Upper lobe of right lung (tissue), 1 donor: ENCODE results near the gene ZCRB1. TPM values are rescaled to one million over a fixed set of nuclear protein-coding genes. Genes with fewer than 3 reads are reported as not detected.

ENCODE experiments used
- ATAC-seq: fragments of 200-7000 bp; cut with Tn5 transposase; one replicate; pipeline ENCODE4 v1.9.1; 2020; ENCODE audit warnings: mild to moderate bottlenecking, moderate library complexity
- DNase-seq: peaks from one replicate; pipeline ENCODE4 v3.0.0-alpha.2; 2020
- H3K27ac ChIP-seq: fragments of 200-600 bp; one replicate; pipeline ENCODE4 v1.8.0; 2022
- H3K27me3 ChIP-seq: fragments of 200-600 bp; one replicate; pipeline ENCODE4 v1.8.0; 2022; ENCODE audit warnings: mild to moderate bottlenecking
- H3K36me3 ChIP-seq: fragments of 200-600 bp; one replicate; pipeline ENCODE4 v1.8.0; 2022
- H3K4me1 ChIP-seq: fragments of 200-600 bp; one replicate; pipeline ENCODE4 v1.8.0; 2022
- H3K4me3 ChIP-seq: fragments of 200-600 bp; one replicate; pipeline ENCODE4 v1.8.0; 2022; ENCODE audit warnings: mild to moderate bottlenecking
- H3K9me3 ChIP-seq: fragments of 200-600 bp; one replicate; pipeline ENCODE4 v1.8.0; 2022
- intact Hi-C: fragments of 100-400 bp; cut with DNase I; formaldehyde crosslinking; loops from one replicate; pipeline ENCODE4 v1.11.0; 2022
- long read RNA-seq: library from polyadenylated mRNA; unstranded; transcript quantifications from one replicate; pipeline ENCODE4 v2.0.0, GENCODE V29; 2021
- total RNA-seq: library from RNA; stranded (reverse); fragmentation: NEBNext Ultra II Directional; extraction: Animal tissue kit (Norgen Biotek cat#: 25700); gene quantifications from one replicate; pipeline ENCODE4 v1.2.1, GENCODE V29; 2021
- TF ChIP-seq, protein P1 (sequence below): fragments of 200-600 bp; IDR thresholded peaks from one replicate; pipeline ENCODE4 v1.8.0; 2022; ENCODE audit warnings: antibody characterized with exemption
- donor health status: DM: no; HTN: yes; CAD: no; lungs with severe emphysema.

The ZCRB1 gene, protein sequence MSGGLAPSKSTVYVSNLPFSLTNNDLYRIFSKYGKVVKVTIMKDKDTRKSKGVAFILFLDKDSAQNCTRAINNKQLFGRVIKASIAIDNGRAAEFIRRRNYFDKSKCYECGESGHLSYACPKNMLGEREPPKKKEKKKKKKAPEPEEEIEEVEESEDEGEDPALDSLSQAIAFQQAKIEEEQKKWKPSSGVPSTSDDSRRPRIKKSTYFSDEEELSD
- total RNA-seq = 36.2 TPM
- long read RNA-seq, transcript ZCRB1-201 (8 exons, 1,827 nt) = major isoform, 17 of 29 reads
- long read RNA-seq, partial matches to known transcripts = 12 of 29 reads
- long read RNA-seq, other reads (novel, unspliced or antisense) = 0 of 29 reads

DNA sequence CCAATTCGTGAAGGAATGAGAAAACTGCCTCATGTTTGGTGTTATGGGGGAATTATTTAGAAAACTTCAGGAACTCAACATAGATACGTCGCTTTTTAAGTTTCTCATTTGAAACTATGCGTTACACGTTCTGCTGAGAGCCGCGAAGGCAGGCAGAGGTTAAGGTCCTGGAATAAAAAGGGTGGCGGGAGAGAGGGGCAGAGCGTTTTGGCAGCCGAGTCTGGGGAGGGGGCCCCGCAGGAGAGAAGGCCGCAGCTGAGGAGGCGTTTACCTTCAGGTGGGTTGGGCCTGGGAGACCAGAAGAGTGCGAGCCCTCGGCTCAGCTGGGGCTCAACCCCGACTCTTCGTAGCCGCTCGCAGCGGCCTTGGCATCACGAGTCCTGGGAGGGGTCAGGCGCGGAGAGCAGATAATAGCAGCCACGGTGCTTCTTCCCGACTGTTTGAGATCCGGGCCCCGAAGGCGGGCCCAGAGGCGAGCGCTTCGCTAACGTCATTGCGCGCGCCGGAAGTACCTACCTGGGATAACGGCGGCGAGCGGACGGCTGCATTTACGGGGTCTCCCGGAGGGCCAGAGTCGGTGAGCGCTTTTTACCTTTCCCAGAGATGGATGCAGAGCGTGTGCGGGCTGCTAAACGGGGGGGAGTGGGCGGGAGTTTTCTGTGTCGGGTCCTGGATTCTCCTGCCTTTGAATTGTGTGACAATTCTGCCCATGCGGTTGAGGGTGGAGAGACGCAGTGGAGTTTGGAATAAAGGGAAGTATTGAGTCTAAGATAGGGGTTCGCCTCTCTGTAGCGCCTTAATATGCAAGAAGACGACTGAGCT, at the start of gene ZCRB1, which contains the start of gene PPHLN1:
Gene ZCRB1 (minus strand): TSS at position 442 of the 822 bp plus-strand sequence. CDS start 1,992 bp downstream, outside the sequence.
Gene PPHLN1 (plus strand): TSS at position 515 of the 822 bp plus-strand sequence. CDS start 9,736 bp downstream, outside the sequence.
- H3K36me3 ChIP-seq = peaks cover 19% of the 10 kb centered on the region
- peaks cover 28% of the 10 kb centered on the region for H3K4me1 ChIP-seq
- H3K27ac ChIP-seq = peak within 1 kb of the TSS; percentile 89
- TF ChIP-seq, protein P1, sequence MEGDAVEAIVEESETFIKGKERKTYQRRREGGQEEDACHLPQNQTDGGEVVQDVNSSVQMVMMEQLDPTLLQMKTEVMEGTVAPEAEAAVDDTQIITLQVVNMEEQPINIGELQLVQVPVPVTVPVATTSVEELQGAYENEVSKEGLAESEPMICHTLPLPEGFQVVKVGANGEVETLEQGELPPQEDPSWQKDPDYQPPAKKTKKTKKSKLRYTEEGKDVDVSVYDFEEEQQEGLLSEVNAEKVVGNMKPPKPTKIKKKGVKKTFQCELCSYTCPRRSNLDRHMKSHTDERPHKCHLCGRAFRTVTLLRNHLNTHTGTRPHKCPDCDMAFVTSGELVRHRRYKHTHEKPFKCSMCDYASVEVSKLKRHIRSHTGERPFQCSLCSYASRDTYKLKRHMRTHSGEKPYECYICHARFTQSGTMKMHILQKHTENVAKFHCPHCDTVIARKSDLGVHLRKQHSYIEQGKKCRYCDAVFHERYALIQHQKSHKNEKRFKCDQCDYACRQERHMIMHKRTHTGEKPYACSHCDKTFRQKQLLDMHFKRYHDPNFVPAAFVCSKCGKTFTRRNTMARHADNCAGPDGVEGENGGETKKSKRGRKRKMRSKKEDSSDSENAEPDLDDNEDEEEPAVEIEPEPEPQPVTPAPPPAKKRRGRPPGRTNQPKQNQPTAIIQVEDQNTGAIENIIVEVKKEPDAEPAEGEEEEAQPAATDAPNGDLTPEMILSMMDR = no peak
- DNase-seq (peak; percentile 92), ATAC-seq (peak; percentile 97)
- H3K4me3 ChIP-seq = peak within 1 kb of the TSS; percentile 86
- intact Hi-C loops = no loop called here
- H3K9me3 ChIP-seq = no peaks in the 10 kb centered on the region
- H3K27me3 ChIP-seq = no peaks in the 10 kb centered on the region

DNA sequence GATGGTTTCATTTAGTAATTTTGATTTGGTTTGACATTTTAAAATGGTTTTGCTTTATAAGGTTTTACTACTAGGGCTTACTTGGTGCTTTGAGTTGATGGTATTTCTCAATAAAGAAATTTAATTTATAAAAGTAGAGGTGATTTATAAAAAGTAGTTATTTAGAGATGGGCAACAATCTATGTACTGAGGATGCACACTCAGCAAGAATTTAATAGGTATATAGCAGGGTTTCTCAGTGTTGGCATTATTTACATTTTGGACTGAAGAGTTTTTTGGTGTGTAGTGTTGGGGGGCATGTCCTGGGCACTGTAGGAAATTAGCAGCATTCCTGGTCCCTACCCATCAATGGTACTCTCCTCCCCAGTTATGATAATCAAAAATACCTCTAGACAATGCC, 47.8 kb upstream of the ZCRB1 start:
- DNase-seq (no peak), ATAC-seq (no peak)
- Histone ChIP-seq H3K9me3 (no peaks in the 10 kb centered on the region), H3K4me3 (no peak overlapping the region), H3K27me3 (no peaks in the 10 kb centered on the region), H3K36me3 (peaks cover 29% of the 10 kb centered on the region), H3K4me1 (no peaks in the 10 kb centered on the region), H3K27ac (no peak overlapping the region)
- TF ChIP-seq, protein P1 = no peak
- intact Hi-C loops = no loop called here

DNA sequence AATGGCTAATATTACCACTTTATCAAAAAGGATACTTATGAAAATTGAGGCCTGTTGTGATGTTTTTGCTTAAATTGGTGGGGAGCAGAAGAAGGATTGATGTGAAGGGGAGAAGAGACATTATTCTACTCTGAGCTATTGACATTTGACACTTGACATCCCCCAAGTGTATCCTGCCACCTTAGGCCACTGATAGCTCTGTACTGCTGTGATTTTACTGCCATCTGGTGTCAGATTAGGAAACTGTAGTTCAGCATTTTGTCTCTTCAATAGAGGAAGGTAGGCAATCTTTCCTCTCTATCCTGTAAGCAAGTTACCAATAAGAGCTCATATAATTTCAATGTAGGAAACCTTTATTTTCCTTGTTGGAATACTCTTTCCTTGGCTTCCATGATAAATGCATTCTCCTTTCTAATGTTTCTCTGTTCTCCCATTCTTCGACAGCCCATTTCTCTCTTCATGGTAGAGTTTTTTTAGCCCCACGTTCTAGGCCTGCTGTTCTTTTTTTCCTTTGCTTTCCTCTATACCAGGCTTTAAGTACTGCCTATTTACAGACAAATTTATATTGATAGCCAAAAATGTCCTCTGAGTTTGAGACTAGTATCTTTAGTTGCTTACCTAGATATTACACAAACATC, 46.4 kb upstream of the ZCRB1 start:
- ATAC-seq = peak; percentile 82
- no peak for DNase-seq
- H3K36me3 ChIP-seq = peaks cover 27% of the 10 kb centered on the region
- no peak overlapping the region for H3K4me3 ChIP-seq
- no peak overlapping the region for H3K27ac ChIP-seq
- no peaks in the 10 kb centered on the region for H3K4me1 ChIP-seq
- H3K9me3 ChIP-seq = no peaks in the 10 kb centered on the region
- intact Hi-C loops = no loop called here
- no peaks in the 10 kb centered on the region for H3K27me3 ChIP-seq
- TF ChIP-seq, protein P1 = peak; percentile 76

DNA sequence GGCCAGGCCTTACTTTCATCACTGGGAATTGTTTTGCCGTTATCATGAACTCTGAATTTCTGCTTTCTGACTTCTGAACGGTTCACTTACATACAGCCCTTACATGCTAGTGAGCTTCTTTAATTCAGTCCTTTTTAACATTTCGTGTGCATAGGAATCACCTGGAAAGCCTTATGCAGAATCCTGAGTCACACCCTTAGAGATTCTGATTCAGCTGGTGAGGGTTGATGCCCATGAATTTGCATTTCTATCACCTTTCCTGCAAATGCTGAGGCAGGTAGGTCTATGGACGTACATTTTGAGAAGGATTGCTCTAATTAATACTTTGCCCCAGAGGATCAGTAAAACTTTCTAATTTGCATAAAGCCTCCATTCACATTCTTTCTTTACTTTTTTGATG, 44.1 kb upstream of the ZCRB1 start:
- H3K9me3 ChIP-seq = no peaks in the 10 kb centered on the region

DNA sequence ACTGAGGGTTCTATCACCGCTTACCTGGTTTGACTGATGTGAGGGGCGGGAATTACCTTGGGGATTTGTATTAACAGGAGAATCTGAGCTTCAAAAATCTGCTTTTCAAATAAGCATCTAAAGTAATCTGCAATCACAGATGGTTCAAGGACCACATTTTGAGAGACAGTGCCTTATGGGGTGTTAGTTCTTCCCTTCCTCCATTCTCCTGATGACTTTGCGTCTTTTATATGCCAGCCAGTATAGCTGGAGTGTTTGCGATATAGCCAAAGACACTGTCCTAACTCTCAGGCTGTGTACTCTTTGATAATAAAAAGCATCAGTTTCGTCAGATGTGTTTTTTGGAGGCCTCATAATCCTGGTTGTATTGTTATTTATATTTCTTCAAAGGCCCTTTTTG, 39.6 kb upstream of the ZCRB1 start:
- Histone ChIP-seq H3K4me1 (no peaks in the 10 kb centered on the region), H3K36me3 (no peaks in the 10 kb centered on the region), H3K9me3 (no peaks in the 10 kb centered on the region), H3K27me3 (no peaks in the 10 kb centered on the region), H3K4me3 (no peak overlapping the region), H3K27ac (no peak overlapping the region)
- ATAC-seq = no peak
- intact Hi-C loops = loop anchor here (2.0 kb wide), 1 partner anchor 17 kb away; no protein-coding TSS in a partner anchor
- DNase-seq = no peak
- TF ChIP-seq, protein P1 = no peak

More for the DNA sequence above, 44.1 kb upstream of the ZCRB1 start:
- Histone ChIP-seq H3K36me3 (peaks cover 5% of the 10 kb centered on the region), H3K4me1 (no peaks in the 10 kb centered on the region), H3K27me3 (no peaks in the 10 kb centered on the region), H3K4me3 (no peak overlapping the region), H3K27ac (no peak overlapping the region)
- DNase-seq (no peak), ATAC-seq (no peak)
- TF ChIP-seq, protein P1 = no peak
- intact Hi-C loops = no loop called here
